ENCODE results near the gene SH3YL1.

The SH3YL1 gene, protein sequence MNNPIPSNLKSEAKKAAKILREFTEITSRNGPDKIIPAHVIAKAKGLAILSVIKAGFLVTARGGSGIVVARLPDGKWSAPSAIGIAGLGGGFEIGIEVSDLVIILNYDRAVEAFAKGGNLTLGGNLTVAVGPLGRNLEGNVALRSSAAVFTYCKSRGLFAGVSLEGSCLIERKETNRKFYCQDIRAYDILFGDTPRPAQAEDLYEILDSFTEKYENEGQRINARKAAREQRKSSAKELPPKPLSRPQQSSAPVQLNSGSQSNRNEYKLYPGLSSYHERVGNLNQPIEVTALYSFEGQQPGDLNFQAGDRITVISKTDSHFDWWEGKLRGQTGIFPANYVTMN

DNA sequence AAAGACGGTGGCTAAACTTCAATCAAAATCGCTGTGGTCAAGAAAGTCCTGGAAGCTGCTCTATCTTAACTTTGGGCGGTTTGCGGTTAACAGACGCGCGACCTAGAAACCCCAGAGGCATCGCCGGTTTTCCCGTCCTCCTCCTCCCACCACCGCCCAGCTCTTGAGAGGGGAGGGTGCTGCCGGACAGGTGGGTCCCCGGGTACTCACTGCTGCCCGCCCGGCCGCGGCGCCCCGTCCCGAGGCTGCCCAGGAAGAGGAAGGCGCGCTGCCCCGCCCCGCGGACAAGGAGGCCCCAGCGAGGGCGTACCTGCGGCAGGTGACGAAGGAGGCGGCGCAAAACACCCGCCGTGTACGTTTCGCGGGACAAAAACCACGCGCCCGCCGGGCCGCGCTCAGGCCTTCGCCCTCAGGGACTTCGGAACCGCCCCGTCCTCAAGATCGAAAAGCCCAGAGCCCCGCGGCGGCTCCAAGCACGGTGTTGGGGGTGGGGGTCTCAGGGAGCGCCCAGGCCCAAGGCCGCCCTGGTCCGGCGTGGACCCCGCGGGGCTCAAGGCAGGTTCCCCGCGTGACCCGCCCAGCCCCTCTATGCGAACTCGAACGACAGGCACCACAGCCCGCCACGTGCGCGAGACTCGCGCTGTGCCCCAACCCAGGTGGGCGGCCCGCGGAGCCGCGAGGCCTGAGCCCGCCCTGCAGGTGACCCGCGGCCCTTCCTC, at the start of gene SH3YL1:
TSS of gene SH3YL1 (minus strand) at position 259 of the 719 bp plus-strand sequence. CDS start at position 211, 48 bp downstream.
- DNase-seq, result no peak

DNA sequence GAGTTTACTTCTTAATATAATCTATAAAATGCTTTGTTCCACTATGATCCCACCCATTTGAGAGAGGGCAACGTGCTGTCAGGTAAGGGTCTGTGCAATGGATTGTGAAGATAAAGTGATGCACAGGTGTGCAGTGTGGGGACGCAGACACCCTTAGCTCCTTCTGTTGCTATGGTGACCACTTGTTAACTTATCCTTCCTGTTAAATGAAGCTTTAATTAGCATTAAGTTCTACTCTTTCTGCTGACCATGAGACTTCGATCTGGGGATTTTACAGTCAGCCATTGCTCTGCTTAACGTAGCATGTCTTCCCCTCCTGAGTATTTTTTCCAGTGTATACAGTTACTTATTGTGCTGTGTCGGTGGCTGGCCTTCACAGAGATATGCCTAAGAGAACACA, 47.2 kb upstream of the SH3YL1 start:
- no peak for DNase-seq

DNA sequence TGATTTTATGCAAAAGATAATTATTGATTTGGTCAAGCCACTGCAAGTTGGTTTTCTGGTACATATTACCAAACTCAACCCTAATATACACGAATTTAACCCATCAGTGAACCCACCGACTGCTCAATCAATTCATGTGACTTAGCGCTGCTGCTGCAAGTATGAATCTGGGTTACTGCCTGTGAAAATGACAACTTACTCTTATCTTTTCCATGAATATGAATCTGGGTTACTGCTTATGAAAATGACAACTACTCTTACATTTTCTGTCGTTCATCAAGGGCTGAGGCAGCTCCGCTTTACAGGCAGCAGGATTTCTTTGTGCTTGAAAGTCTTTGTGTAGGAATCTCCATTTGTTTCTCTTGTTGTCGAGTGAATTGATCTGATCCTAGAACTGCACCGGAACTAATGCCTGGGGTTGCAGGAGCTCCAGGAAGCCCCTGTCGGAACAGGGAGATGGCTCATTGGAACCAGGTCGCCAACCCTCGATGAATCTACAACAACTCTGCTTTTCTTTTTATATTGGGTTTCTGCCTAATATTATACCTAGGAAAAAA, 46.2 kb upstream of the SH3YL1 start:
- DNase-seq, result no peak

DNA sequence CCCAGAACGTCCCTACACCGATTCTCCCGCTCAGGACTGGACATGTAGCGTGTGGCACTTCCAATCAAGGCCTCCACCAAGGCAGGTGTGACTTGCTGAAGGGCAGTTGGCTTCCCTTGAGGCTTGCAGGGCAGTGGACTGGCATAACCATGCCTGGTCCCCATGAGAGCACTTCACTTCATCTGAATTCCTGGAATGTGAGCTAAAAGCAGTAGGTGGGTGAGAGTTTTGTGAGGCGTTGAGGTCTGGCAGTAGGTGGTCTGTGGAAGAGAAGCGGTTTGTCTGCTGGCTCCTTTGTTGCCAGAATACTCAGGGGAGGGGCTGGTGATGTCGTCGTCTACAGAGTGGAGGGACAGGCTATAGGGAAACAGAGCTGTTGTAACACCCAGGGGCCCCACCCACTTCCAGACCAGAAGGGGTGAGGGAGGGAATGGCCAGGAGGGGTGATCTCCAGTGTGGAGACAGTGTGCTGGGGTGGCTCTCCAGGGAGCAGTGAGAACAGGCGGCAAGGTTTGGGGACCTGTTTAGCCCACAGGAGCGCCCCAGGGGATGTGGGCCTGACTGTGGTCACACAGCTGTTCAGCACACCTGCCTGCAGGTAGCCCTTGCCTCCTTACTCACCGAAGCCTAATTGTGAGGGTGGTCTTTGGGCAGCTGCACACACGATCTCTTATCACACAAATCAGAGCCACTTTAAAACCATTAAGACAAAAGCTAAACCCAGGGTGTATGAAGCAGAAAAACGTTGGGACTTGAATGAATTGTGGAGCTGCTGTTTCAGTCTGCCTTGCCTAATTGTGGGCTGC, 45.5 kb upstream of the SH3YL1 start:
- DNase-seq, result no peak

DNA sequence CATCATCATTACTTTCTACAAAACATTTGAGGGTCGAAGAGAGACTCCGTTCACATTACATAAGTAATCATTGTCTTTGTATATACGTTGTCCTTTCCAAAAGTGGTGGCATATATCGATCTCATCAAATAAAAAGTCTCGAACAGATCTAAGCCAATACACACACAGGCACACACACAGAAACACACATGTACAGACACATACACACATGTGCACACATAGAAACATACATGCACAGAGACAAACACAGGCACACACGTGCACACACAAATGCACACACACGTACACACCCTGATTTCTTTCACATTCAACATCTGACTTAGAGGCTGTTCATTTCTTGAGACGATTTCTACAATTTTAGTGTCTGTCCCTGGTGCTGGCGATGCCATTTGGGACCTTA, 41.5 kb upstream of the SH3YL1 start:
- DNase-seq, result no peak

DNA sequence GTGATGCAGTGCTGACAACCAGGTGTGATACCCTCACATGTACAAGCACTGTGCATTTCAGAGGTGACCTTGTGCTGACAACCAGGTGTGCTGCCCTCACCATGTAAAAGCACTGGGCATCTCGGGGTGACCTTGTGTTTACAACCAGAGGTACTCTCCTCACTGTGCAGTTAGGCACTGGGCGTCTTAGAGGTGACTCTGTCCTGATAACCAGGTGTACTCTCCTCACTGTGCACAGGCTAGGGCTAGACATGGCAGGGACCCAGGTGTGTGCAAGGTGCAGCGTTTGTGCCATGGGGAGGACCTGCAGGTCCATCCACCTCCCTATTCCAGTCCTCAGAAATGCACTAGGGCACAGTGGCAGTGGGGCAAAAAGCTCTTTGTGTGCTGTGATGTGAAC, 32.5 kb upstream of the SH3YL1 start:
- DNase-seq, result no peak

DNA sequence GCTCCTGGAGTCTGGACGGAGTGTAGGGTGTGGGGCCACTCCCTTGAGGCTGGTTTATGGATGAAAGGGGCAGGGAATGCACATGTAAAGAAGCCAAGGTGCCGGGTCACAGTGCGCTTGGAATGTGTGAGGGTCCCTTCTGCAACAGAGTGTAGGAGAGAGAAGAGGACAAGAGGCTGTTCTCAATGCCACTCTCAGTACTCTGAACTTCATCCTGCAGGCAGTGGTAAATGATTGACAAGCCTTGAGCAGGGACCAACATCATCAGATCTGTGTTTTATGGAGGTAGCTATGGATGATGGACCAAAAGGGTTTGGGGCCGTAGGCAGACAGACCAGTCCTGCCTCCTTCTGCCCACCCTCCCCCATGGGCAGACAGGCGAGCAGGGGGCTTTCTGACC, 31.3 kb upstream of the SH3YL1 start:
- DNase-seq, result no peak

DNA sequence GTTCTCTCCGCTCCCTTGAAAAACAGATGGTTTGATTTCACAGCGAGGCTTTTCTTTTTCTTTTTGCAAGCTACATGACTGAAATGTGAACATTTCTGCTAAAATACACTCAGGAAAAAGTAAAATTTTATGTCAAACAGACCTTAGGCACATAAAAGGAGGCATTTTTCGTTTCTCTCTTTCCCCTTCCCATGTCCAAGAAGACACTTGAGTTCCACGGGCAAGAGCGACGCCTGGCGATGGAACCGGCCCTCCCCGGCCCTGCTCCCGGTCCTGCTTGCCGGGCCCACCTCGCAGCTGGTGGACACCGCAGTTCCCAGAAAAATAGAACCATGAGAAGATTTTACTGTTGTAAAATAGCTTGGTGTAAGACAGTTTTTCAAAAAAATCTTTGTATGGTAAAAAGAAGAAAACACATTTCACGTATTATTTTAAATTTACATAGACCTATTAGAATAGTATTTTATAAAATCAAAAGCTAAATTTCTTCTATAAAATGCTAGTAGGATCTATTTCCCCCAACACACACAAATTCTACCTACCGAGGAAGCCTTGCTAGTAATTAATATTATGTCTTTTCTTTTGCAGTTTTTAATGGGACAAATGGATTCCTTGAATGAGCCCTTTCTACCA, 26.4 kb upstream of the SH3YL1 start:
- DNase-seq, result peak; percentile 43

DNA sequence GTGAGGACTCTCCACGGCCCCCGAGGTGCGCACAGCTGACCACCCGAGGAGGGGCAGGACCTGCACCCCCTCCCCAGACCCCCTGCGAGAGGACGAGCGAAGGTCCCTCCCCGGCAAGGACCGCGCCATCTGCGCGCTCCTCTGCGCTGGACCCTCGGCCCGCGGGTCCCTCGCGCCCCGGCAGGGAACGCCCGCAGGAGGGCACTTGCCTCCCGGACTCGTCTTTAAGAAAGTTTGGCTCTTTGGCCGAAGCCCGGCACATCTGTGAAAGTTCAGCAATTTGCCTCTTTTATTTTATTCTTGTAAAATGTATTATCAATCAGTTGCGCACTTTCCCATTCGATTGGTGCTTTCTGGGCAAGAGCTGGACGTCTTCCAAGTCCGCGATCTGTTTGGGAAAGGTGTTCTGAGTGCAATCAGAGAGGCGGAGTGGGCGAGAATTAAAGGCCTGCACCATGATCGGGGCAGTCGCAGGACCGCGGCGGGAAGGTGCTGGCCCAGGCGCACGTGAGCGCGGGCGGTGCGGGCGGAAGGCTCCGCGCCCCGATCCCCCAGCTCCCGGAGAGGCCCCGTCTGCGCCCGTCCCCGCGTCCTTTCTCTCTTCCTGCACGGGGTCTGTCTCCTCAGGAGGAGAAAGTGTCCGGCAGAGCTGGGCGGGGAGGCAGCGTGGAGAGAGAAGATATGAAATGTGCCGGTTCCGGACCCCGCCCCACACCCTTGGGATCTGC, 25.7 kb upstream of the SH3YL1 start:
- no peak for DNase-seq

DNA sequence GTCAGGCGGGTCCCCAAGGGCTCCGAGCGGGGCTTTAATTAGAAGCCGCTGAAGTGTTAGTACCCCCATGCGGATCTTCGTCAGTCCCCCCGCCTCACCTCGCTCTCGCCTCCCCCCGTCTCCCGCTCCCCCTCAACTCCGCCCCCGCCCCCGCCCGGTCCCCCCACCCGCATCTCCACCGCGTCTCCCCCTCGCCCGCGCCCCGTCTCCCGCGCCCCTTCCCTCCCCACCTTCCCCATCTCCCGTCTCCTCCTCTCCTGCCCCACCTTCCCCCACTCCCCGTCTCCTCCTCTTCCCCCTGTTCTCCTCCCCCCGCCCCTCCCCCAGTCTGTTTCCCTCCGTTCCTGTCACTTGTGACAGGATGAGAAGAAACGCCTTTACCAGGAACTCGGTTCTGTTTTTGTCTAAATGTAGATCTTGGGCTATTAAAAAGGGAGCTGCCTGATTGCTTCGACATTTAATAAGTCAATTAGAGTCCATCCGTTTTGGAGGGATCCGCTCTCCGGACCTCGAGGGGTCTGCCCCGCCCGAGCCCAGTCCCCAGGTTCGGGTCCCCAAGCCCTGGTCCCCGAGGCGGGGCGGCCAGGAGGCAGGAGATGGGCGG, 25.0 kb upstream of the SH3YL1 start:
- DNase-seq, result no peak

DNA sequence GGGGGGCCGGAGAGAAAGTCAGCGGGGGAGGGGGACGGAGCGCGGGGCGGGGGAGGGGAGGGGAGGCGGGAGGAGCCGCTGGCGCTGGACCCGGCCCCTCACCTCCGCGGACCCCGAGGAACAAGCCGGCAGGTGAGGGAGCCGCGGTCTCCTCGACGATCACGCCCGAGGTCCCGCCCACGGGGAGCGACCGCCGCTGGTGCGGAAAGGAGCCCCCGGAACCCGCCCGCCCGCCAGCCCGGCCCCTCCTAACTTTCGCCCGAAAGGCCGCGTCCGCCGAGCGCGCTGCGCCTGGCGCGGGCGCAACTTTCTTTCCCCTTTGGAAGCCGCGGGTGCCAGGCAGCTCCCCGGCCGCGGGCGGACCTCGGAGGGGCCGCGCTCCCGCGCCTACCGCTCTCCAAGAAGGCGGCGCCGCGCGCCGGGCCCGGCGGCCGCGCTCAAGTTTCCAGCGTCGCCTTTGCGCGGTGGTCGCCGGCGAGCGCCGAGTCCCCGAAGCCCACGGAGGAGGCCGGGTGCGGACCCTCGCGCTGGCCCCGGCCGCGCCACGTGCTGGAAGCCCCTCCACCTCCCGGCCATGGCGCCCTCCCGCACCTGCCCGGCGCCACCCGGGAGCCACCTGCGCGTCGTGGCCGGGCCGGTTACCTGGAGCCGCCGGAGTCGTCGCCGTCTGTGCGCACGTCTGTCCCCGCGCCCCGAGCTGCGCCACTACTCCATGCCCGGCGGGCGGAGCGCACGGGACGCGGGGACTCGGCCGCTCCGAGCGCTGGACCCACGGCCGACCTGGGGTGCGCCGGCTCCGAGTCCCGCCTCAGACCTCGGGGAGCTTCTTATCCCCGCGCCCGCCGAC, 24.3 kb upstream of the SH3YL1 start, which contains the start of gene ALKAL2:
TSS of gene ALKAL2 (minus strand) at position 181 of the 847 bp plus-strand sequence. CDS start 256 bp downstream, outside the sequence.
- no peak for DNase-seq

DNA sequence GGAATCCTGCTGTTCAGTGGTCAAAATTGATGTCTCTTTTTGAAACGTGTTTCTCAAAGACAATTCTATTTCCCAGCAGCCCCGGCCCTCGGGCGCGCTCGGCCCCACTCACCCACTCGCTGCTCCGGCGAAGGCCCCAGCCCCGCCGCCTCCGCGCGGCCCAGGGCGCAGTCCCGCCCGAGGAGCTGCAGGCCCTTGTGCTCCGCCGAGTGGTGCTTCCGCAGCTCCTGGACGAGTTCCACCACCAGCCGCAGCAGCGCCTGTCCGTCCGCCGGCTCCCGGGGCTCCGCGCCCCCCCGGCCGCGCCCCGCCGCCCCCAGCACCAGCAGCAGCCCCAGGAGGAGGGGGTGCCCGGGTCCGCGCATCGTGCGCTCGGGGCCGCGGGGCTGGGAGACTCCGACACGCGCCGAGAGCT, 23.6 kb upstream of the SH3YL1 start:
- DNase-seq, result no peak

DNA sequence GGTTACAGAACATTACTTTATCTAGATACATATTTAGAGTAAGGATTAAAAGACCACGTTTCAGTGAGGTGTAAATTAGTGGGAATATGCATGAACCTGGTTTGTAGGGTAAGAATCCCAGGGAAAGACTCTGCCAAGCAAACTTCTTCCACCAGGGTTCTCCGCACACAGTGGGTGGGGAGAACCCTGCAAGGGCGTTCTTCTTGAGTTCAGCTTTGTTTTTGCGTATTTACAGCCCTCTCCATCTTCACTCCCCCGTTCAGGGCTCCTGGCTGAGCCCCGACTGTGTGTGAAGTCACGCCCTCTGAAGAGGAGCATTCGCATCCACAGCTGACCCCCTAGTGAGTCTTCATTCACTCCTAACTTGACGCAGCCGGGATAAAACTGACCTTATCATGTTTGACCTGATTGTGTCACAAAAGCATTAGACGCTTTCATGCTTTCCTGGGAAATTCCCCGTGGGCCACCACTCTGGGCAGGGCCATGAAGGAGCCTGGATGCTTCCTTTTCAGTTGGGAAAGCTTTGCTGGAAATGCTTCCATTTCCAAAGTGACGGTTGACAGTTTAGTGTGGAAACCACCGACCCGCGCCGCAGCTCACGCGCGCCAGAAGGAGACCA, 23.1 kb upstream of the SH3YL1 start:
- no peak for DNase-seq

DNA sequence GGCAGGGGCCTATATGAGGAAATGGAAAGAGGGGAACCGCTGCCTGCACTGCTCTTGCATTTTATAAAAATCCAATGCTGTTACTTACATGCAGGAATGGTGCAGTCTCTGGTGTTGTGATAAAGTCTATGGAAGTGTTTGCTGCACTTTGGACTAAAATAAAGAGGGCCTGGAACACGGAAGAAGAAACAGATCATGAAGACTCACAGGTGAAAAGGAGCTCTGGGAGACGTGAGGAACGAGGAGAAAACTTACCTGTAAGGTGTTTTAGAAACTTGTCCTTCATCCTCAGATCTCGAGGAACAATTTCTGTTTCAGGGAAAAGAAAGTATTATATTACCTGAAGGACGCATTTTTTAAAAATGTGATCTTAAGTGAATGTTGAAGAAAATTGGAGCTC, 22.2 kb upstream of the SH3YL1 start:
- DNase-seq, result no peak

DNA sequence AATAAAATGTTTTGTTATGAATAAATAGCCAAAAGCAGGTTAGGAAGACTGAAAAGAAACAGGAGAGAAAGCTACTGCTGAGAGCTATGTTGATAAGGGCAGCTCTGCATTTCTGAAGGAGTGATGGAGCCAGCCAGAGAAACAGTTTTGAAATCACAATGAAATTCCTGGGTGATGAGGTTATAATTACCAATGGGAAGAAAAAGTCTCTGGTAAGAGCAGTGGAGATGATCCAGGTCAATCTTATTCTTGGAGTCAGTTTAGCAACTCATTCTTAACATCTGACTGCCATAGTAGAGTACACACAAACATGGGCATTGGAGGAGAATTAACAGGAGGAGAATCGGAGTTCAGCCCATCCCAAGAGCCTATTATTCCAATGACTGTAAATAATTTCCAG, 21.7 kb upstream of the SH3YL1 start:
- DNase-seq, result peak; percentile 75

DNA sequence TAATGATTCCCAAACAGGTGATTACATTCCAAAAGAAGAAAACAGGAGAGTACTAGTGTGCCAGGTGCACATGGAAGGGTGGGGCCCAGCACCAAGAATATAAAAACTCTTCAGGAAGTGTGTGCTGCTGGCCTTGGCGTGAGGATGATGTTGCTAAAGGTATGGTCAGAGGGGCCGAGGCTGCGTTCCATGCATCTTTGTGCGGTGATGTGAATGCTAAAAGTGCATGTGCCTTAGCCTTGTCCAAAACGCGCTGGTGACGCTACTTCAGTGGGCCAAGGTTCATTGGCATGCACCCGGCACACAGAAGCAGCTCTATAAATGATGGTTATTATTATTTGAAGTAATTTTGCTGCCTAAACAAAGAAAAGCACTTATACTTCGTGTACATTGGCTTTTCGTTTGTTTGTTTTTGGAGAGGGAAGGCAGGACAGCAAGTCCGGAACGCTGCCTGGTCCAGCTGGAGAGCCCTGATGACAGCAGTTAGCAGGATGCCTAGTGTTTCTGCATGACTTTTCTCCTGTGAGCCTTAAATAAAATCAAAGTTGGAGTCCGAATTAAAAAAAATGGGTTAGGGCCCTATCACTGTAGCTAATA, 21.2 kb upstream of the SH3YL1 start:
- DNase-seq, result no peak

DNA sequence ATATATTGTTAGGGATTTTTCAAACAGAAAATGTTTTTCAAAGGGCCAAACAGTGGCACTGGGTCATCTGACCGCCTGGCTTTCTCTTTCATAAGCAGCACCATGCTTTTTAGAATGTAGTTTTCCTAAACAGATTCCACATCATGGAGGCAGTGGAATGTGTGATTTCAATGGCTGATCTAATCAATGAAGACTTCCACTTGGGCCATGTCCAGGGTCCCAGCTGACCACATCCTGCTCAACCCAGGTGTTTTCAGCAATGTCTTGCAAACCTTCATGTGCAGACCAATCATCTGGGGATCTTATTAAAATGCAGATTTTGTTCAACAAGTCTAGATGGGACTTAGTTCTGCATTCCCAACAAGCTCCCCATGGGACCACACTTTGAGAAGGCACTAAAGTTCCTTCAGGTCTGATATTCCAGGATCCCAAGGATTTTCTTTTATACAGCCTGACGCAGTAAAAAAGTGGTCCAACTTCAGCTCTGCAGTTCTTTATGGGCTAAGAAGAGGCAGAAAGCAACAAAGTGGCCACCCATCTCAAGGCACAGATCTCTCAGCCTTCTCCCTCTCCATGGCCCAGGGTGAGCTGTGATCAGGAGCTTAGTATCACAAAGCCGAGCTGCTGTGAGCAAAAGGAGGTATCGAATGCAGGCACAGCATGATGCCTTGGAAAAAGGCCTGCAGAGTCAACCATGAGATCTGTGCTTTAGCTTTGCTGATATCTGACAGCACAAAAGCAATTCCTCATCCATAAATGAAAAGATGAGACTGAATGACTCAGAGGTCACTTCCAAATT, 20.4 kb upstream of the SH3YL1 start:
- DNase-seq, result no peak

DNA sequence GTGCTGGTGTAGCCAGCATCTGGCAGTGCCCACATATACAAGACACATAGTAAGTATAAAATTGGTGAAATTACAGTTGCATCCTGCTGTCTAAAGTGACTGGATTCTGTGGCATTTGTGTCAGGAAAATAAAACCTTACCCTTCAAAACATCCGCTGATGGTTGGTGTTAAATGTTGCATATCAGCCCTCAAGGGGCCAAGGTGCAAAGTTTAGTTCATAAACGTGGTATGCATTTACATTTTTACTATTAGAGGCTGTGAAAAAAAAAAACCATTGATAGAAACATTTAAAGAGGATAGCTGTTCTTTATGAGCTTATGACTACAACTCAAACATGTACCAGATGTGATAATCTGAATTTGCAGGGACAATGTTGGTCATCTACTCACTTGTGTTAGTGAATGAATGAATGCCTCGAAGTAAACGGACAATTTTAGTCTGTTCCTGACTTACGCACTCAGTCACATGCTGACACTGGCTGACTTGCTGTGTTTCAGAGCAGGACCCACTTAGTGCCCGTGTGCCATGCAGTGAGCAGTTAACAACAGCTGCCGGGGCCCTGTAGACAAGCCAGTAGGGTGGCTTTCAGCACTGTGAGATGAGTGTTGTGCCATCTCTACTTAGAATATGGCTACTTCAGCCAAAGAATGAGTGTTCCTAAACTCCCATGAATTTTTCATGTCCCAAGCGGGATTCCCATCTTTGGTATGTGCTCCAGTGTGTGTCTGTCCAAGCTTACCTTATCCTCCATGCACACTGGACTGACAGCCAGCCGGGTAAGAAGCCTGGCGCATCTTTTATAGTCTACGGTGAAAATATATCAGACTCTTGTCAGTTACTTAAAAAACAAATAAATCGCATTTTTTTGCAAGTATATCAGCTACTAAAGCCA, 18.8 kb upstream of the SH3YL1 start:
- no peak for DNase-seq
